PFSK-1 (cell line): Measurements from ENCODE around the gene APP.

Source experiments
- FOXP2 ChIP-seq: optimal IDR thresholded peaks from 2 replicates; pipeline ENCODE3; 2011; ENCODE audit warnings: borderline replicate concordance, control low read depth, inconsistent platforms; ENCODE audit not compliant: insufficient read depth; ENCODE audit errors: extremely low read length, extremely low read depth
- POLR2AphosphoS5 ChIP-seq: IDR thresholded peaks from 2 replicates; pipeline ENCODE4 v1.6.1; 2012; ENCODE audit warnings: low read depth, mild to moderate bottlenecking, control low read depth, low read length, moderate library complexity
- SIN3A ChIP-seq: IDR thresholded peaks from 2 replicates; pipeline ENCODE4 v1.6.1; 2012; ENCODE audit warnings: mild to moderate bottlenecking, low read length, moderate library complexity, borderline replicate concordance; ENCODE audit not compliant: insufficient read depth
- TAF1 ChIP-seq: IDR thresholded peaks from 2 replicates; pipeline ENCODE4 v1.6.1; 2012; ENCODE audit warnings: low read length, control low read depth, borderline replicate concordance; ENCODE audit not compliant: insufficient read depth
- TF ChIP-seq, protein P1 (sequence below), 2 experiments: IDR thresholded peaks; 2 replicates each; pipeline versions ENCODE4 v1.6.1 to v1.8.0; 2011 to 2012; ENCODE audit warnings: low read depth in 2 of 2, low read length in 2 of 2, control low read depth in 1 of 2, inconsistent platforms in 1 of 2, mild to moderate bottlenecking in 1 of 2, moderate library complexity in 1 of 2; ENCODE audit not compliant: insufficient read depth in 1 of 2

Gene APP

GRCh38 chr21:26098772-26099397 is 71.7 kb downstream of the APP start:
- TF ChIP-seq, protein P1, sequence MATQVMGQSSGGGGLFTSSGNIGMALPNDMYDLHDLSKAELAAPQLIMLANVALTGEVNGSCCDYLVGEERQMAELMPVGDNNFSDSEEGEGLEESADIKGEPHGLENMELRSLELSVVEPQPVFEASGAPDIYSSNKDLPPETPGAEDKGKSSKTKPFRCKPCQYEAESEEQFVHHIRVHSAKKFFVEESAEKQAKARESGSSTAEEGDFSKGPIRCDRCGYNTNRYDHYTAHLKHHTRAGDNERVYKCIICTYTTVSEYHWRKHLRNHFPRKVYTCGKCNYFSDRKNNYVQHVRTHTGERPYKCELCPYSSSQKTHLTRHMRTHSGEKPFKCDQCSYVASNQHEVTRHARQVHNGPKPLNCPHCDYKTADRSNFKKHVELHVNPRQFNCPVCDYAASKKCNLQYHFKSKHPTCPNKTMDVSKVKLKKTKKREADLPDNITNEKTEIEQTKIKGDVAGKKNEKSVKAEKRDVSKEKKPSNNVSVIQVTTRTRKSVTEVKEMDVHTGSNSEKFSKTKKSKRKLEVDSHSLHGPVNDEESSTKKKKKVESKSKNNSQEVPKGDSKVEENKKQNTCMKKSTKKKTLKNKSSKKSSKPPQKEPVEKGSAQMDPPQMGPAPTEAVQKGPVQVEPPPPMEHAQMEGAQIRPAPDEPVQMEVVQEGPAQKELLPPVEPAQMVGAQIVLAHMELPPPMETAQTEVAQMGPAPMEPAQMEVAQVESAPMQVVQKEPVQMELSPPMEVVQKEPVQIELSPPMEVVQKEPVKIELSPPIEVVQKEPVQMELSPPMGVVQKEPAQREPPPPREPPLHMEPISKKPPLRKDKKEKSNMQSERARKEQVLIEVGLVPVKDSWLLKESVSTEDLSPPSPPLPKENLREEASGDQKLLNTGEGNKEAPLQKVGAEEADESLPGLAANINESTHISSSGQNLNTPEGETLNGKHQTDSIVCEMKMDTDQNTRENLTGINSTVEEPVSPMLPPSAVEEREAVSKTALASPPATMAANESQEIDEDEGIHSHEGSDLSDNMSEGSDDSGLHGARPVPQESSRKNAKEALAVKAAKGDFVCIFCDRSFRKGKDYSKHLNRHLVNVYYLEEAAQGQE (IDR thresholded peaks at IDR 0.05; ENCODE audit: insufficient read depth in 1 of 2, low read depth in 2 of 2, low read length in 2 of 2), result no peak
- TF ChIP-seq SIN3A, result no peak
- no peak for TF ChIP-seq FOXP2
- no peak for TF ChIP-seq POLR2AphosphoS5
- no peak for TF ChIP-seq TAF1

DNA sequence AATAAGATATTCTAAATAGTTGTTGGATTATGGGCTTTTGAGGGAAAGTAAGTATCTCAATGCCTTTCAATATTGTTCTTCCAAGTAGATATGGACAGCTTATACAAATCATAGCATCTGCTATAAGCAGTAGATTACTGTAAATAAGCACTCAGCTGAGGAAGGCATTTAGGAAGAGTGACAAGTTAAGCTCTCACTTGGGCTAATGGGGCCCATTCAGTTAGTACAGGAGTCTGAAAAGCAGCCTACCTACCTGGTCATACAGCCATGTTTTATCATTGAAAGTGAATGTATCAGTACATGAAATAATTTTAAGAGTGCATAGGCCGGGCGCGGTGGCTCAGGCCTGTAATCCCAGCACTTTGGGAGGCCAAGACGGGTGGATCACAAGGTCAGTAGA is 73.1 kb downstream of the APP start:
- TF ChIP-seq, protein P1 (IDR thresholded peaks at IDR 0.05; ENCODE audit: insufficient read depth in 1 of 2, low read depth in 2 of 2, low read length in 2 of 2), result no peak
- TF ChIP-seq FOXP2 (no peak), POLR2AphosphoS5 (no peak), SIN3A (no peak), TAF1 (no peak)

DNA sequence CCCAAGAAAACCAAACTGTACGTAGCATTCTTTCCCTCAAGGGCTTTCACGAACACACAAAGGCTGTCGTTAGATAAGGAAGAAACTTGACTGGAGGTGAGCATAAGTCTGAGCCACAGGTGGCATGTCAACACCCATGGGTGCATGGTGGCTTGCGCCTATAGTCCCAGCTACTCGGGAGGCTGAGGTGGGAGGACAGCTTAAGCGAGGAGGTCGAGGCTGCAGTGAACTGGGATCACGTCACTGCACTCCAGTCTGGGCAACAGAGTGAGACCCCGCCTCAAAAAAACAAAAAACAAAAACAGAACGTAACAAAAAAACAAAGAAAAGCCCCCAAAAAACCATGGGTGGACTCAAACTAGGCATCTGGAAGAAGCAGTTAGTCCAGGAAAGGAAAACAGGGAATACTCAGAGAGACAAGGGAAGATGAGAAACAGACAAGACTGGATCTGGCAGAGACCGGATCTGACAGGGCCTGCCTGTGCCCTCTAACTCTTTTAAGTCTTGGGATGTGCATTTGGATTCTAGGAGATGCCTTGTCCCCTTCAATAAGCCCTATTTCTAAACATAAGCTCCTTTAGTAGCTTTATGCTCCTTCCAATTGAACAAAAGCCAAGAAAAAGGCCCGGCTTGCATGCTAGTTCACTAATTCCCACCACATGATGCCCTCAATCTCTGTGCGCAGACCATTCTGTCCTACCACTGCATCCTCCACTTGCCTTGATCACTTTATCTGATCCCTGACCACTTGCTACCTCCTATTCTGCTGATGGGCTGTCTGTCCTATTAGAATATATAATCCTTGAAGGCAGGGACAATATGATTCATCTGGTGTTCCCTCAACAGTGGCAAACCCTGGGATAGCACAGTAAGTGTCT is 73.8 kb downstream of the APP start:
- TF ChIP-seq SIN3A, result no peak

- TF ChIP-seq SIN3A (no peak), TAF1 (no peak), POLR2AphosphoS5 (no peak), FOXP2 (no peak)
- TF ChIP-seq, protein P1 (IDR thresholded peaks at IDR 0.05; ENCODE audit: insufficient read depth in 1 of 2, low read depth in 2 of 2, low read length in 2 of 2), result no peak
Measured at GRCh38 chr21:26095131-26095530, 75.4 kb downstream of the APP start.

DNA sequence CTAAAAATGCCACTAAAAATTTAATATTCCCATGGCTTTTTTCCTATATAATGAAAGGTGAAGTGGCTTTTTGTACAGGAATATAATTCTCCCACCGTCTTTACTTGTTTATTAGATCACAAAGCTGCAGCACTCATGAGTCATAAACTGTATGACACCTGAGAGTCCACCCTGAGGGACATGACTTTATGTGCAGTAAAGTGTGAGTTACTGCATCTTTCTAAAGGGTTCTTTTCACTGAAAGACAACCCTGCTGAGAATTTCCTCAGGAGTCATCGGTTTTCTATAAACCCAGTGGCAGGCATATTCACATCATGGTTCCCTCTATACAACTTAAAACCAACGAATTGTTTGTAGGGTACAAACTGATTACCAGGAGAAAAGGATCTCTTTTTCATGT is 77.4 kb downstream of the APP start:
- TF ChIP-seq, protein P1 (IDR thresholded peaks at IDR 0.05; ENCODE audit: insufficient read depth in 1 of 2, low read depth in 2 of 2, low read length in 2 of 2), result no peak
- TF ChIP-seq TAF1, result no peak
- no peak for TF ChIP-seq POLR2AphosphoS5
- no peak for TF ChIP-seq FOXP2
- TF ChIP-seq SIN3A, result no peak
